Astrocyte (in vitro differentiated cells and primary cell): Measurements from ENCODE around the gene LCE5A.

ENCODE experiments used
- CTCF ChIP-seq: IDR thresholded peaks from 2 replicates; pipeline ENCODE4 v1.5.1; 2011; ENCODE audit warnings: low read depth, mild to moderate bottlenecking, inconsistent platforms, low read length, moderate library complexity; ENCODE audit not compliant: insufficient read depth
- EZH2 ChIP-seq: IDR thresholded peaks from 2 replicates; pipeline ENCODE4 v1.6.1; 2012; ENCODE audit warnings: mild to moderate bottlenecking, low read length, inconsistent platforms; ENCODE audit not compliant: insufficient read depth

GRCh38 chr1:152515434-152515783 lies 4.8 kb downstream of the LCE5A start:
- no peak for TF ChIP-seq CTCF
- TF ChIP-seq EZH2: peak; percentile 41
